HL-60 (cell line): ENCODE results near the gene ACD.

Experiments used
- DNase-seq, 2 experiments: peaks; one replicate each; pipeline ENCODE4 v3.0.0-alpha.2; 2010 to 2020; ENCODE audit warnings: low read depth in 1 of 2, low spot score in 1 of 2
- H3K27ac ChIP-seq: fragments of 250-450 bp; sonication (Bioruptor Pico); replicated peaks from 2 replicates; pipeline ENCODE4 v1.5.1; 2020; ENCODE audit warnings: mild to moderate bottlenecking, moderate library complexity
- H3K27me3 ChIP-seq: fragments of 250-450 bp; sonication (Bioruptor Pico); 2 replicates; pipeline ENCODE4 v1.5.1; 2021; ENCODE audit warnings: mild to moderate bottlenecking, moderate library complexity; ENCODE audit not compliant: insufficient read depth, poor library complexity, severe bottlenecking
- H3K4me3 ChIP-seq: replicated peaks from 2 replicates; pipeline ENCODE4 v1.5.1; 2011; ENCODE audit warnings: mild to moderate bottlenecking, control low read depth, low read length; ENCODE audit not compliant: insufficient read depth
- GABPA ChIP-seq: IDR thresholded peaks from 2 replicates; pipeline ENCODE4 v1.6.1; 2012; ENCODE audit warnings: low read depth
- POLR2AphosphoS5 ChIP-seq: IDR thresholded peaks from 2 replicates; pipeline ENCODE4 v1.6.1; 2012; ENCODE audit warnings: low read depth
- SPI1 ChIP-seq: IDR thresholded peaks from 2 replicates; pipeline ENCODE4 v1.6.1; 2012; ENCODE audit warnings: low read depth, mild to moderate bottlenecking, borderline replicate concordance
- TF ChIP-seq, protein P1 (sequence below): IDR thresholded peaks from 2 replicates; pipeline ENCODE4 v1.6.1; 2012; ENCODE audit warnings: low read depth; ENCODE audit not compliant: insufficient replicate concordance
- TF ChIP-seq, protein P2 (sequence below): IDR thresholded peaks from one replicate; pipeline ENCODE4 v1.5.1; 2011; ENCODE audit warnings: low read length, control low read depth, inconsistent platforms; ENCODE audit not compliant: insufficient read depth

The ACD gene

DNA sequence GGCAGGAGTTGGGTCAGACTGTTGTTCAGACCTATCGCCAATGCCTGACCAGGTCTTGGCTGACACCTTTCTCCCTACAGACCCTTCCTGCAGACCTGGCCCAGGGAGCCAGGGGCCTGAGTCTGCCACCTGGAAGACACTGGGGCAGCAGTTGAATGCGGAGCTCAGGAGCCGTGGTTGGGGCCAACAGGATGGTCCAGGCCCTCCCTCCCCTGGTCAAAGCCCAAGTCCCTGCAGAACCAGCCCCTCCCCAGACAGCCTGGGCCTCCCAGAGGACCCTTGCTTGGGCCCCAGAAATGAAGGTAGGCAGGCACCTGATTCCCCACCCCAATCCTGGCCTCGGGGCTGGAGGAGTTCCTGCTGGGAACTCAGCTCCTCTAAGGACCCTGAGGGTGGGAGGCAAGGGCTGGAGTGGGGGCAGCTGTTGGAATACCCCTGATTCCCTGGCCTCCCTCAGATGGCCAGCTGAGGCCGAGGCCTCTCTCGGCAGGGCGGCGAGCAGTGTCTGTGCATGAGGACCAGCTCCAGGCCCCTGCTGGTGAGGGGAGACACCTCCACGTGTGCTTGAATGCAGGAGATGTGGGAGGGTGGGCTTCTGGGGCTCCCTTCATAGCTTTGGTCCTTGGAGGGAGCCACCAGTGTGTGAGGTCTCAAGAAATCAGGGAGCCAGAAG is 3.6 kb downstream of the ACD start:
- H3K27me3 ChIP-seq, result no peaks in the 10 kb centered on the region
- H3K27ac ChIP-seq, result no peak overlapping the region
- DNase-seq, result no peak
- TF ChIP-seq, protein P1, sequence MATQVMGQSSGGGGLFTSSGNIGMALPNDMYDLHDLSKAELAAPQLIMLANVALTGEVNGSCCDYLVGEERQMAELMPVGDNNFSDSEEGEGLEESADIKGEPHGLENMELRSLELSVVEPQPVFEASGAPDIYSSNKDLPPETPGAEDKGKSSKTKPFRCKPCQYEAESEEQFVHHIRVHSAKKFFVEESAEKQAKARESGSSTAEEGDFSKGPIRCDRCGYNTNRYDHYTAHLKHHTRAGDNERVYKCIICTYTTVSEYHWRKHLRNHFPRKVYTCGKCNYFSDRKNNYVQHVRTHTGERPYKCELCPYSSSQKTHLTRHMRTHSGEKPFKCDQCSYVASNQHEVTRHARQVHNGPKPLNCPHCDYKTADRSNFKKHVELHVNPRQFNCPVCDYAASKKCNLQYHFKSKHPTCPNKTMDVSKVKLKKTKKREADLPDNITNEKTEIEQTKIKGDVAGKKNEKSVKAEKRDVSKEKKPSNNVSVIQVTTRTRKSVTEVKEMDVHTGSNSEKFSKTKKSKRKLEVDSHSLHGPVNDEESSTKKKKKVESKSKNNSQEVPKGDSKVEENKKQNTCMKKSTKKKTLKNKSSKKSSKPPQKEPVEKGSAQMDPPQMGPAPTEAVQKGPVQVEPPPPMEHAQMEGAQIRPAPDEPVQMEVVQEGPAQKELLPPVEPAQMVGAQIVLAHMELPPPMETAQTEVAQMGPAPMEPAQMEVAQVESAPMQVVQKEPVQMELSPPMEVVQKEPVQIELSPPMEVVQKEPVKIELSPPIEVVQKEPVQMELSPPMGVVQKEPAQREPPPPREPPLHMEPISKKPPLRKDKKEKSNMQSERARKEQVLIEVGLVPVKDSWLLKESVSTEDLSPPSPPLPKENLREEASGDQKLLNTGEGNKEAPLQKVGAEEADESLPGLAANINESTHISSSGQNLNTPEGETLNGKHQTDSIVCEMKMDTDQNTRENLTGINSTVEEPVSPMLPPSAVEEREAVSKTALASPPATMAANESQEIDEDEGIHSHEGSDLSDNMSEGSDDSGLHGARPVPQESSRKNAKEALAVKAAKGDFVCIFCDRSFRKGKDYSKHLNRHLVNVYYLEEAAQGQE, result no peak
- TF ChIP-seq, protein P2, sequence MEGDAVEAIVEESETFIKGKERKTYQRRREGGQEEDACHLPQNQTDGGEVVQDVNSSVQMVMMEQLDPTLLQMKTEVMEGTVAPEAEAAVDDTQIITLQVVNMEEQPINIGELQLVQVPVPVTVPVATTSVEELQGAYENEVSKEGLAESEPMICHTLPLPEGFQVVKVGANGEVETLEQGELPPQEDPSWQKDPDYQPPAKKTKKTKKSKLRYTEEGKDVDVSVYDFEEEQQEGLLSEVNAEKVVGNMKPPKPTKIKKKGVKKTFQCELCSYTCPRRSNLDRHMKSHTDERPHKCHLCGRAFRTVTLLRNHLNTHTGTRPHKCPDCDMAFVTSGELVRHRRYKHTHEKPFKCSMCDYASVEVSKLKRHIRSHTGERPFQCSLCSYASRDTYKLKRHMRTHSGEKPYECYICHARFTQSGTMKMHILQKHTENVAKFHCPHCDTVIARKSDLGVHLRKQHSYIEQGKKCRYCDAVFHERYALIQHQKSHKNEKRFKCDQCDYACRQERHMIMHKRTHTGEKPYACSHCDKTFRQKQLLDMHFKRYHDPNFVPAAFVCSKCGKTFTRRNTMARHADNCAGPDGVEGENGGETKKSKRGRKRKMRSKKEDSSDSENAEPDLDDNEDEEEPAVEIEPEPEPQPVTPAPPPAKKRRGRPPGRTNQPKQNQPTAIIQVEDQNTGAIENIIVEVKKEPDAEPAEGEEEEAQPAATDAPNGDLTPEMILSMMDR, result no peak
- no peak for TF ChIP-seq SPI1
- no peak for TF ChIP-seq GABPA
- TF ChIP-seq POLR2AphosphoS5, result no peak
- H3K4me3 ChIP-seq, result no peak overlapping the region

DNA sequence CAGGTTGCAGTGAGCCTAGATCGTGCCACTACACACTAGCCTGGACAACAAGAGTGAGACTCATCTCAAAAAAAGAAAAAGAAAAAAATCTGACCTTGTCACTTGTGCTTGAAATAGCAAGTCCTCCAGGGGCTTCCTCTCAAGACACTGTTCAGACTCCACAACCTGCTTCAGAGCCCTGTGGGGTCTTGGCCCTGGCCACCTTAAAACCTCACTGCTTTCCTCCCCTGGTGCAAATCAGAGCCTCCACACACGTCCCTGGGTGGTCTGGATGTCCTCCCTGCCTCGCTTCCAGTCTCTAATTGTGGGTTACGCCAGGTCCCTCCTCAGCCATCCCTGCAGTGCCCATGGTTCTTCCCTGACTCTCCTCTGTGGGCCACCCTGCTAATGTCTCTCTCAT is 4.7 kb downstream of the ACD start:
- Histone ChIP-seq H3K27ac (no peak overlapping the region), H3K4me3 (no peak overlapping the region), H3K27me3 (no peaks in the 10 kb centered on the region)
- DNase-seq, result no peak
- TF ChIP-seq, protein P2, result no peak
- TF ChIP-seq, protein P1, result no peak
- TF ChIP-seq POLR2AphosphoS5 (no peak), GABPA (no peak), SPI1 (no peak)

DNA sequence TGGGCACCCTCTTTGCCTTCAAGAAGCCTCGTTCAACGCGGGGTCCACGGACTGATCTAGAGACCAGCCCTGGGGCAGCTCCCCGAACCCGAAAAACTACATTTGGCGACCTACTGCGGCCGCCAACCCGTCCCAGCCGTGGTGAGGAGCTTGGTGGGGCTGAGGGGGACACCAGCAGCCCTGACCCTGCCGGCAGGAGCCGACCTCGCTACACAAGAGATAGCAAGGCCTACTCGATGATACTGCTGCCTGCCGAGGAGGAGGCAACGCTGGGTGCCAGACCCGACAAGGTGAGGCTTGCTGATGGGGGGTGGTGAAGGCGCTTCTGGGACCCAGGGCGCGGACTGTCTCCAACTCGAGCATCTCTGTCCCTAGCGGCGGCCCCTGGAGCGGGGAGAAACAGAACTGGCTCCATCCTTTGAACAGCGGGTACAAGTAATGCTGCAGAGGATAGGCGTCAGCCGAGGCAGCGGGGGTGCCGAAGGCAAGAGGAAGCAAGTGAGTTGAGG is 5.6 kb downstream of the ACD start:
- TF ChIP-seq, protein P1, result no peak
- H3K27me3 ChIP-seq, result no peaks in the 10 kb centered on the region
- H3K4me3 ChIP-seq, result no peak overlapping the region
- H3K27ac ChIP-seq, result no peak overlapping the region
- DNase-seq, result no peak
